ENCODE measurements around the gene CLEC2L.

- TF ChIP-seq CTCF (IDR thresholded peaks at IDR 0.05): no peak
- TF ChIP-seq POLR2A (IDR thresholded peaks at IDR 0.05): no peak
Observed at GRCh38 chr7:139582130-139582650, 58.7 kb downstream of the CLEC2L start.

Data from prostate gland (tissue), 2 donors.